ENCODE data around the gene PTPRCAP. TPM values are rescaled to one million over a fixed set of nuclear protein-coding genes. Genes with fewer than 3 reads are reported as not detected.

The PTPRCAP gene
- polyA plus RNA-seq, 1 donor from 2014 or later, result 3.4 TPM

- Histone ChIP-seq H3F3A (ENCODE audit: insufficient read depth, low read length, poor library complexity, severe bottlenecking) (no peaks in the 10 kb centered on the region), H3K4me3 (ENCODE audit: low read length) (no peak overlapping the region), H3K79me2 (replicated peaks; ENCODE audit: insufficient read depth, low read length) (peaks cover under 1% of the 10 kb centered on the region), H3K9me3 (ENCODE audit: low read length) (no peaks in the 10 kb centered on the region), H4K20me1 (ENCODE audit: insufficient read depth) (no peaks in the 10 kb centered on the region), H3K9ac (ENCODE audit: low read length) (no peak overlapping the region), H3K4me2 (ENCODE audit: low read length) (no peak overlapping the region), H3K27me3 (ENCODE audit: insufficient read depth, low read depth, low read length) (no peaks in the 10 kb centered on the region), H3K36me3 (ENCODE audit: insufficient read depth, low read length) (no peaks in the 10 kb centered on the region), H3K27ac (ENCODE audit: low read length) (no peak overlapping the region), H3K9me2 (ENCODE audit: insufficient read depth, low read length) (no peaks in the 10 kb centered on the region), H2AFZ (ENCODE audit: low read depth, low read length) (no peak overlapping the region)
- TF ChIP-seq EP300 (conservative IDR thresholded peaks at IDR 0.05; ENCODE audit: poor library complexity, severe bottlenecking) (no peak), SMC3 (conservative IDR thresholded peaks at IDR 0.05; ENCODE audit: poor library complexity) (no peak), MXI1 (conservative IDR thresholded peaks at IDR 0.05; ENCODE audit: poor library complexity, severe bottlenecking) (no peak), RAD21 (conservative IDR thresholded peaks at IDR 0.05) (no peak), REST (IDR thresholded peaks at IDR 0.05; ENCODE audit: borderline replicate concordance) (no peak), POLR2AphosphoS5 (IDR thresholded peaks at IDR 0.05) (no peak)
- TF ChIP-seq, protein P1, sequence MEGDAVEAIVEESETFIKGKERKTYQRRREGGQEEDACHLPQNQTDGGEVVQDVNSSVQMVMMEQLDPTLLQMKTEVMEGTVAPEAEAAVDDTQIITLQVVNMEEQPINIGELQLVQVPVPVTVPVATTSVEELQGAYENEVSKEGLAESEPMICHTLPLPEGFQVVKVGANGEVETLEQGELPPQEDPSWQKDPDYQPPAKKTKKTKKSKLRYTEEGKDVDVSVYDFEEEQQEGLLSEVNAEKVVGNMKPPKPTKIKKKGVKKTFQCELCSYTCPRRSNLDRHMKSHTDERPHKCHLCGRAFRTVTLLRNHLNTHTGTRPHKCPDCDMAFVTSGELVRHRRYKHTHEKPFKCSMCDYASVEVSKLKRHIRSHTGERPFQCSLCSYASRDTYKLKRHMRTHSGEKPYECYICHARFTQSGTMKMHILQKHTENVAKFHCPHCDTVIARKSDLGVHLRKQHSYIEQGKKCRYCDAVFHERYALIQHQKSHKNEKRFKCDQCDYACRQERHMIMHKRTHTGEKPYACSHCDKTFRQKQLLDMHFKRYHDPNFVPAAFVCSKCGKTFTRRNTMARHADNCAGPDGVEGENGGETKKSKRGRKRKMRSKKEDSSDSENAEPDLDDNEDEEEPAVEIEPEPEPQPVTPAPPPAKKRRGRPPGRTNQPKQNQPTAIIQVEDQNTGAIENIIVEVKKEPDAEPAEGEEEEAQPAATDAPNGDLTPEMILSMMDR (IDR thresholded peaks at IDR 0.05; ENCODE audit: poor library complexity, severe bottlenecking), result no peak
These were observed 14.0 kb downstream of the PTPRCAP start for GRCh38 chr11:67423466-67423865.

DNA sequence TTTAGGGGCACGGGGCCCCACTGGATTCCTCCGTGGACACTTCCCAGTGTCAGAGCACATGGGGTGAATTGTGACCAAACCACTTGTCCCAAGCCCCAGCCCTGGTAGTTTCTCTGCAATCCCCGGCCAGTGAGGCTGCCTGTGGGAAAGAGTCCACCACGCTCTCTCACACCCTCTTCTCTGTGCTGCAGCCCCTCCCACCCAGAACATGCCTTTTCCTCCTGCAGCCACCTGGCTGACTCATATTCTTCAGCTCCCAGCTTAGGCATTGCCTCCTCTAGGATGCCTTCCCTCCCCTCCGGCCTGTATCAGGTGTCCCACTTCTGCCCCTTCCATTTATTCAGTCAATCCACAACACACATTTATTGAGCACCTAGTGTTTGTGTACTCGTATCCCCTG lies 14.6 kb downstream of the PTPRCAP start:
- no peak overlapping the region for H2AFZ ChIP-seq (ENCODE audit: low read depth, low read length)
- no peak overlapping the region for H3K9ac ChIP-seq (ENCODE audit: low read length)
- no peaks in the 10 kb centered on the region for H4K20me1 ChIP-seq (ENCODE audit: insufficient read depth)
- no peaks in the 10 kb centered on the region for H3K9me3 ChIP-seq (ENCODE audit: low read length)
- no peaks in the 10 kb centered on the region for H3K27me3 ChIP-seq (ENCODE audit: insufficient read depth, low read depth, low read length)
- H3K9me2 ChIP-seq (ENCODE audit: insufficient read depth, low read length), result no peaks in the 10 kb centered on the region
- H3F3A ChIP-seq (ENCODE audit: insufficient read depth, low read length, poor library complexity, severe bottlenecking), result no peaks in the 10 kb centered on the region
- no peak overlapping the region for H3K4me2 ChIP-seq (ENCODE audit: low read length)
- H3K4me3 ChIP-seq (ENCODE audit: low read length), result no peak overlapping the region
- no peak for TF ChIP-seq EZH2 (IDR thresholded peaks at IDR 0.05; ENCODE audit: borderline replicate concordance, insufficient read depth, low read length, poor library complexity, severe bottlenecking)
- TF ChIP-seq, protein P1 (IDR thresholded peaks at IDR 0.05; ENCODE audit: poor library complexity, severe bottlenecking), result no peak
- no peak for TF ChIP-seq EP300 (conservative IDR thresholded peaks at IDR 0.05; ENCODE audit: poor library complexity, severe bottlenecking)
- TF ChIP-seq MXI1 (conservative IDR thresholded peaks at IDR 0.05; ENCODE audit: poor library complexity, severe bottlenecking), result no peak
- TF ChIP-seq SMC3 (conservative IDR thresholded peaks at IDR 0.05; ENCODE audit: poor library complexity), result no peak
- no peak for TF ChIP-seq TAF1 (IDR thresholded peaks at IDR 0.05; ENCODE audit: low read depth)
- no peak for TF ChIP-seq REST (IDR thresholded peaks at IDR 0.05; ENCODE audit: borderline replicate concordance)
- H3K27ac ChIP-seq (ENCODE audit: low read length), result no peak overlapping the region
- H3K79me2 ChIP-seq (replicated peaks; ENCODE audit: insufficient read depth, low read length), result no peaks in the 10 kb centered on the region
- no peaks in the 10 kb centered on the region for H3K36me3 ChIP-seq (ENCODE audit: insufficient read depth, low read length)

All from neural cell (in vitro differentiated cells).